ENCODE measurements around the gene SETD6. TPM values are rescaled to one million over a fixed set of nuclear protein-coding genes. Genes with fewer than 3 reads are reported as not detected.

The SETD6 gene
- total RNA-seq, 1 experiment from 2014 or later: 41.1 TPM

- TF ChIP-seq, protein P1, sequence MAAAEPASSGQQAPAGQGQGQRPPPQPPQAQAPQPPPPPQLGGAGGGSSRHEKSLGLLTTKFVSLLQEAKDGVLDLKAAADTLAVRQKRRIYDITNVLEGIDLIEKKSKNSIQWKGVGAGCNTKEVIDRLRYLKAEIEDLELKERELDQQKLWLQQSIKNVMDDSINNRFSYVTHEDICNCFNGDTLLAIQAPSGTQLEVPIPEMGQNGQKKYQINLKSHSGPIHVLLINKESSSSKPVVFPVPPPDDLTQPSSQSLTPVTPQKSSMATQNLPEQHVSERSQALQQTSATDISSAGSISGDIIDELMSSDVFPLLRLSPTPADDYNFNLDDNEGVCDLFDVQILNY (CRISPR knock-in tag; IDR thresholded peaks at IDR 0.05): peak; percentile 20; the same call in 1 of the 2 replicates
- no peak for TF ChIP-seq ZSCAN18 (CRISPR knock-in tag; IDR thresholded peaks at IDR 0.05)
- TF ChIP-seq NR2C2 (CRISPR knock-in tag; IDR thresholded peaks at IDR 0.05): no peak
Measured at GRCh38 chr16:58515871-58516767, 802 bp downstream of the SETD6 start (continued).

GRCh38 chr16:58516768-58517107, 1.4 kb downstream of the SETD6 start:
- ChIA-PET CTCF (interaction anchor here (1.5 to 1.9 kb wide), 3 partner anchors 11 to 239 kb away, joined by 3 to 5 read pairs (median 5); no protein-coding TSS in a partner anchor), POLR2A (interaction anchor here (0.7 kb wide), 1 partner anchor 9 kb away, joined by 3 read pairs; no protein-coding TSS in a partner anchor)
- Mint-ChIP-seq H3K4me3 (peak overlapping the region; percentile 88), H3K36me3 (peaks cover 46% of the 10 kb centered on the region), H3K4me1 (peaks cover 25% of the 10 kb centered on the region), H3K27ac (peak overlapping the region; percentile 91), H3K27me3 (ENCODE audit: low read depth) (no peaks in the 10 kb centered on the region), H3K9me3 (no peaks in the 10 kb centered on the region)
- DNase-seq (ENCODE audit: low spot score): no peak
- ATAC-seq: no peak
- no peak for TF ChIP-seq MXD4 (CRISPR knock-in tag; IDR thresholded peaks at IDR 0.05; ENCODE audit: borderline replicate concordance)
- TF ChIP-seq, protein P2, sequence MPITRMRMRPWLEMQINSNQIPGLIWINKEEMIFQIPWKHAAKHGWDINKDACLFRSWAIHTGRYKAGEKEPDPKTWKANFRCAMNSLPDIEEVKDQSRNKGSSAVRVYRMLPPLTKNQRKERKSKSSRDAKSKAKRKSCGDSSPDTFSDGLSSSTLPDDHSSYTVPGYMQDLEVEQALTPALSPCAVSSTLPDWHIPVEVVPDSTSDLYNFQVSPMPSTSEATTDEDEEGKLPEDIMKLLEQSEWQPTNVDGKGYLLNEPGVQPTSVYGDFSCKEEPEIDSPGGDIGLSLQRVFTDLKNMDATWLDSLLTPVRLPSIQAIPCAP (CRISPR knock-in tag; IDR thresholded peaks at IDR 0.05): no peak
- no peak for TF ChIP-seq SP1 (CRISPR knock-in tag; conservative IDR thresholded peaks at IDR 0.05)
- TF ChIP-seq ZBTB43 (CRISPR knock-in tag; IDR thresholded peaks at IDR 0.05): no peak
- TF ChIP-seq ATF2 (CRISPR knock-in tag; IDR thresholded peaks at IDR 0.05; ENCODE audit: borderline replicate concordance, low read depth): no peak
- no peak for TF ChIP-seq CREB1 (CRISPR knock-in tag; IDR thresholded peaks at IDR 0.05)
- no peak for TF ChIP-seq E2F4 (CRISPR knock-in tag; IDR thresholded peaks at IDR 0.05; ENCODE audit: borderline replicate concordance, low read depth)
- TF ChIP-seq SOX15 (CRISPR knock-in tag; IDR thresholded peaks at IDR 0.05): no peak
- no peak for TF ChIP-seq ATF6 (CRISPR knock-in tag; IDR thresholded peaks at IDR 0.05)
- TF ChIP-seq ELF4 (CRISPR knock-in tag; IDR thresholded peaks at IDR 0.05; ENCODE audit: low read depth): no peak
- TF ChIP-seq, protein P3, sequence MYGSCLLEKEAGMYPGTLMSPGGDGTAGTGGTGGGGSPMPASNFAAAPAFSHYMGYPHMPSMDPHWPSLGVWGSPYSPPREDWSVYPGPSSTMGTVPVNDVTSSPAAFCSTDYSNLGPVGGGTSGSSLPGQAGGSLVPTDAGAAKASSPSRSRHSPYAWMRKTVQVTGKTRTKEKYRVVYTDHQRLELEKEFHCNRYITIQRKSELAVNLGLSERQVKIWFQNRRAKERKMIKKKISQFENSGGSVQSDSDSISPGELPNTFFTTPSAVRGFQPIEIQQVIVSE (CRISPR knock-in tag; IDR thresholded peaks at IDR 0.05; ENCODE audit: borderline replicate concordance): no peak
- TF ChIP-seq ZNF263 (CRISPR knock-in tag; IDR thresholded peaks at IDR 0.05; ENCODE audit: low read depth): no peak
- TF ChIP-seq CTCF (IDR thresholded peaks at IDR 0.05): no peak
- TF ChIP-seq TCF7 (CRISPR knock-in tag; IDR thresholded peaks at IDR 0.05; ENCODE audit: low read depth): no peak
- TF ChIP-seq, protein P1 (CRISPR knock-in tag; IDR thresholded peaks at IDR 0.05): no peak
- TF ChIP-seq, protein P4, sequence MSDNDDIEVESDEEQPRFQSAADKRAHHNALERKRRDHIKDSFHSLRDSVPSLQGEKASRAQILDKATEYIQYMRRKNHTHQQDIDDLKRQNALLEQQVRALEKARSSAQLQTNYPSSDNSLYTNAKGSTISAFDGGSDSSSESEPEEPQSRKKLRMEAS (CRISPR knock-in tag; IDR thresholded peaks at IDR 0.05): no peak

Data from WTC11 (cell line).